Neuronal stem cell (in vitro differentiated cells): ENCODE results near the gene EIF1AX.

Source experiments
- DNase-seq: peaks from one replicate; pipeline ENCODE4 v3.0.0-alpha.2; 2013; ENCODE audit warnings: low spot score
- H2AFZ ChIP-seq: one replicate; pipeline ENCODE4 v1.6.1; 2013; ENCODE audit warnings: mild to moderate bottlenecking, low read length, inconsistent platforms
- H2AK5ac ChIP-seq: 2 replicates; pipeline ENCODE4 v1.6.1; 2013; ENCODE audit warnings: low read depth, mild to moderate bottlenecking, inconsistent platforms, low read length, moderate library complexity, mixed read lengths
- H2BK120ac ChIP-seq: 2 replicates; pipeline ENCODE4 v1.6.1; 2013; ENCODE audit warnings: low read depth, mild to moderate bottlenecking, inconsistent platforms, low read length, moderate library complexity, mixed read lengths
- H2BK12ac ChIP-seq: one replicate; pipeline ENCODE4 v1.6.1; 2013; ENCODE audit warnings: low read length, inconsistent platforms
- H2BK15ac ChIP-seq: 2 replicates; pipeline ENCODE4 v1.6.1; 2013; ENCODE audit warnings: mild to moderate bottlenecking, low read length, inconsistent platforms, mixed read lengths
- H2BK5ac ChIP-seq: one replicate; pipeline ENCODE4 v1.6.1; 2013; ENCODE audit warnings: inconsistent platforms, mild to moderate bottlenecking, low read length, moderate library complexity
- H3K14ac ChIP-seq: one replicate; pipeline ENCODE4 v1.6.1; 2013; ENCODE audit warnings: low read length, inconsistent platforms
- H3K18ac ChIP-seq: 2 replicates; pipeline ENCODE4 v1.6.1; 2013; ENCODE audit warnings: low read length, inconsistent platforms
- H3K23ac ChIP-seq: 2 replicates; pipeline ENCODE4 v1.6.1; 2013; ENCODE audit warnings: low read depth, mild to moderate bottlenecking, mixed read lengths, low read length, inconsistent platforms; ENCODE audit not compliant: poor library complexity
- H3K27ac ChIP-seq: replicated peaks from 3 replicates; pipeline ENCODE4 v1.5.1; 2013; ENCODE audit warnings: low read length, inconsistent platforms
- H3K27me3 ChIP-seq, 3 experiments: 2 replicates each; pipeline ENCODE4 v1.6.1; 2013; ENCODE audit warnings: low read length in 3 of 3, mild to moderate bottlenecking in 2 of 3, inconsistent platforms in 1 of 3, low read depth in 1 of 3, mixed read lengths in 1 of 3, moderate library complexity in 1 of 3; ENCODE audit not compliant: control insufficient read depth in 3 of 3, insufficient read depth in 3 of 3
- H3K36me3 ChIP-seq, 2 donors: replicated peaks in 1 of 2; 2 replicates each; pipeline ENCODE4 v1.6.1; 2013; ENCODE audit warnings: low read length in 2 of 2; ENCODE audit not compliant: control insufficient read depth in 2 of 2, insufficient read depth in 2 of 2
- H3K4ac ChIP-seq: 2 replicates; pipeline ENCODE4 v1.6.1; 2013; ENCODE audit warnings: inconsistent platforms, mild to moderate bottlenecking, low read length, moderate library complexity
- H3K4me1 ChIP-seq, 2 donors: 1 replicate in 1 of 2; 2 replicates in 1 of 2; pipeline ENCODE4 v1.6.1; 2013; ENCODE audit warnings: low read length in 2 of 2, low read depth in 1 of 2; ENCODE audit not compliant: control insufficient read depth in 2 of 2, insufficient read depth in 1 of 2
- H3K4me2 ChIP-seq: one replicate; pipeline ENCODE4 v1.6.1; 2013; ENCODE audit warnings: mild to moderate bottlenecking, low read length, inconsistent platforms; ENCODE audit not compliant: insufficient read depth, poor library complexity, severe bottlenecking
- H3K4me3 ChIP-seq, 2 donors: 2 replicates each; pipeline ENCODE4 v1.5.1; 2013; ENCODE audit warnings: low read length in 2 of 2, mild to moderate bottlenecking in 2 of 2, inconsistent platforms in 1 of 2, moderate library complexity in 1 of 2
- H3K79me1 ChIP-seq: one replicate; pipeline ENCODE4 v1.6.1; 2013; ENCODE audit warnings: low read depth, mild to moderate bottlenecking, inconsistent platforms, low read length, moderate library complexity
- H3K9ac ChIP-seq: one replicate; pipeline ENCODE4 v1.6.1; 2013; ENCODE audit warnings: mild to moderate bottlenecking, low read depth, low read length, inconsistent platforms; ENCODE audit not compliant: poor library complexity
- H3K9me3 ChIP-seq, 2 donors: replicated peaks in 1 of 2; 2 replicates each; pipeline versions ENCODE3 to v1.6.1; 2013; ENCODE audit warnings: low read length in 2 of 2, mild to moderate bottlenecking in 2 of 2, inconsistent platforms in 1 of 2, low read depth in 1 of 2, mixed read lengths in 1 of 2, moderate library complexity in 1 of 2; ENCODE audit not compliant: control insufficient read depth in 2 of 2, insufficient read depth in 1 of 2
- H4K8ac ChIP-seq: one replicate; pipeline ENCODE4 v1.6.1; 2013; ENCODE audit warnings: low read depth, mild to moderate bottlenecking, inconsistent platforms, low read length, moderate library complexity
- H4K91ac ChIP-seq: one replicate; pipeline ENCODE4 v1.6.1; 2013; ENCODE audit warnings: low read length, low read depth, mild to moderate bottlenecking, inconsistent platforms; ENCODE audit not compliant: poor library complexity
- WGBS, 2 donors: extraction: QIAGEN DNeasy Blood & Tissue Kit; methylation state at CpG; one replicate each; pipeline ENCODE4 v1.1.7; 2013; ENCODE audit warnings: missing lambda C conversion rate in 2 of 2, mixed read lengths in 1 of 2; ENCODE audit not compliant: insufficient read length in 2 of 2, insufficient replicate concordance in 1 of 2; ENCODE audit errors: extremely low coverage in 2 of 2; 5-methylcytosine and 5-hydroxymethylcytosine counted together

EIF1AX gene

GRCh38 chrX:20124964-20125363 lies 16.7 kb downstream of the EIF1AX start:
- H2BK120ac ChIP-seq: no peak overlapping the region
- no peak overlapping the region for H2BK12ac ChIP-seq
- H2AFZ ChIP-seq: no peak overlapping the region
- no peak overlapping the region for H3K4me3 ChIP-seq
- no peak overlapping the region for H3K9ac ChIP-seq
- no peak overlapping the region for H2BK5ac ChIP-seq
- H3K9me3 ChIP-seq: no peaks in the 10 kb centered on the region
- H3K4ac ChIP-seq: no peak overlapping the region
- H3K27me3 ChIP-seq: no peaks in the 10 kb centered on the region
- H3K4me1 ChIP-seq: no peaks in the 10 kb centered on the region
- no peaks in the 10 kb centered on the region for H3K79me1 ChIP-seq
- H3K18ac ChIP-seq: no peak overlapping the region
- DNase-seq: no peak
- no peak overlapping the region for H3K4me2 ChIP-seq
- no peak overlapping the region for H4K8ac ChIP-seq
- peaks cover 0 to 36% of the 10 kb centered on the region in 2 donors for H3K36me3 ChIP-seq
- H3K27ac ChIP-seq: no peak overlapping the region
- no peak overlapping the region for H4K91ac ChIP-seq
- no peak overlapping the region for H3K23ac ChIP-seq
- H2BK15ac ChIP-seq: no peak overlapping the region
- no peak overlapping the region for H2AK5ac ChIP-seq
- H3K14ac ChIP-seq: no peak overlapping the region

GRCh38 chrX:20118065-20118824 lies 23.4 kb downstream of the EIF1AX start:
- no peaks in the 10 kb centered on the region for H3K79me1 ChIP-seq
- no CpG with 5 or more reads among the region's 12 CpGs for WGBS, 2 donors
- H3K18ac ChIP-seq: no peak overlapping the region

GRCh38 chrX:20116577-20117240 lies 24.9 kb downstream of the EIF1AX start, which contains the start of gene MAP7D2:
TSS of gene MAP7D2 (minus strand) at chrX:20116907. CDS start at chrX:20116879, 28 bp downstream.
- Histone ChIP-seq H3K79me1 (no peaks in the 10 kb centered on the region), H3K4me1 (peaks cover 3 to 4% of the 10 kb centered on the region in 2 donors), H3K18ac (peak within 1 kb of the TSS; percentile 78), H2BK15ac (no peak within 1 kb of the TSS), H2BK120ac (no peak within 1 kb of the TSS), H3K27me3 (peaks cover 0 to 18% (median 13%) of the 10 kb centered on the region in 3 experiments), H3K36me3 (no peaks in the 10 kb centered on the region), H3K27ac (no peak within 1 kb of the TSS), H3K4me3 (peak within 1 kb of the TSS; percentile 9 to 76), H3K9me3 (peaks cover 0 to 9% of the 10 kb centered on the region in 2 donors), H3K23ac (peak within 1 kb of the TSS; percentile 98), H2AFZ (peak within 1 kb of the TSS; percentile 84), H2BK5ac (no peak within 1 kb of the TSS), H3K14ac (peak within 1 kb of the TSS; percentile 75), H2BK12ac (peak within 1 kb of the TSS; percentile 46), H4K91ac (no peak within 1 kb of the TSS), H3K9ac (no peak within 1 kb of the TSS), H2AK5ac (no peak within 1 kb of the TSS), H3K4ac (no peak within 1 kb of the TSS), H3K4me2 (peak within 1 kb of the TSS; percentile 77), H4K8ac (peak within 1 kb of the TSS; percentile 17)
- no CpG with 5 or more reads among the region's 91 CpGs for WGBS, 2 donors
- DNase-seq: no peak

More at GRCh38 chrX:20118065-20118824, 23.4 kb downstream of the EIF1AX start:
- Histone ChIP-seq H3K14ac (no peak overlapping the region), H3K36me3 (no peaks in the 10 kb centered on the region), H2BK5ac (no peak overlapping the region), H3K27ac (no peak overlapping the region), H4K91ac (no peak overlapping the region), H4K8ac (no peak overlapping the region), H2AK5ac (no peak overlapping the region), H3K4me2 (no peak overlapping the region), H3K4me3 (no peak overlapping the region), H2BK15ac (no peak overlapping the region), H2AFZ (no peak overlapping the region), H2BK120ac (no peak overlapping the region), H3K9ac (no peak overlapping the region), H3K9me3 (peaks cover 0 to 9% of the 10 kb centered on the region in 2 donors), H3K27me3 (peaks cover 0 to 18% (median 13%) of the 10 kb centered on the region in 3 experiments), H3K23ac (no peak overlapping the region), H3K4ac (no peak overlapping the region), H2BK12ac (no peak overlapping the region), H3K4me1 (peaks cover 3 to 4% of the 10 kb centered on the region in 2 donors)
- no peak for DNase-seq

- Histone ChIP-seq H3K4me1 (peaks cover 3 to 4% of the 10 kb centered on the region in 2 donors), H3K27ac (no peak overlapping the region), H3K14ac (no peak overlapping the region), H3K9ac (no peak overlapping the region), H2BK15ac (no peak overlapping the region), H2BK120ac (no peak overlapping the region), H3K27me3 (peaks cover 0 to 20% (median 13%) of the 10 kb centered on the region in 3 experiments), H3K18ac (peak overlapping the region; percentile 35), H3K9me3 (peaks cover 0 to 9% of the 10 kb centered on the region in 2 donors), H3K4me3 (peak overlapping the region; percentile 9 to 76), H3K36me3 (no peaks in the 10 kb centered on the region), H2AFZ (peak overlapping the region; percentile 84), H3K23ac (no peak overlapping the region), H4K8ac (peak overlapping the region; percentile 17), H2BK12ac (no peak overlapping the region), H3K4me2 (peak overlapping the region; percentile 77), H3K79me1 (no peaks in the 10 kb centered on the region), H2BK5ac (no peak overlapping the region), H2AK5ac (no peak overlapping the region), H3K4ac (no peak overlapping the region), H4K91ac (no peak overlapping the region)
- DNase-seq: no peak
- no CpG with 5 or more reads among the region's 47 CpGs for WGBS, 2 donors
Observed at GRCh38 chrX:20116087-20116576, 25.5 kb downstream of the EIF1AX start.
